AG04450 (cell line): Measurements from ENCODE around the gene NAV3. TPM values are rescaled to one million over a fixed set of nuclear protein-coding genes. Genes with fewer than 3 reads are reported as not detected.

Experiments
- CTCF ChIA-PET: fragments of 300-600, 350-600 bp; formaldehyde crosslinking; extraction: SDS; loops from one replicate; lab custom pipeline; 2022; ENCODE audit warnings: antibody characterized with exemption, inconsistent platforms; lab: Charles Lee
- POLR2A ChIA-PET: fragments of 350-600 bp; formaldehyde crosslinking; extraction: SDS; loops from one replicate; lab custom pipeline; 2021; ENCODE audit warnings: antibody characterized with exemption, inconsistent platforms; lab: Yijun Ruan, JAX
- DNase-seq: peaks from one replicate; pipeline ENCODE4 v3.0.0-alpha.2; 2011; ENCODE audit warnings: low read depth, low spot score
- H3K27ac ChIP-seq: one replicate; pipeline ENCODE4 v1.5.1; 2012; ENCODE audit warnings: low read depth, low read length, control low read depth
- H3K27me3 ChIP-seq: one replicate; pipeline ENCODE4 v1.6.0; 2012; ENCODE audit warnings: low read length; ENCODE audit not compliant: control insufficient read depth, insufficient read depth
- H3K4me3 ChIP-seq: 2 replicates; pipeline ENCODE4 v1.5.1; 2011; ENCODE audit warnings: mild to moderate bottlenecking, low read depth, low read length, control low read depth
- H3K9me3 ChIP-seq: 2 replicates; pipeline ENCODE4 v1.5.1; 2012; ENCODE audit warnings: low read length; ENCODE audit not compliant: control insufficient read depth, insufficient read depth
- CTCF ChIP-seq: IDR thresholded peaks from 2 replicates; pipeline ENCODE4 v1.5.1; 2011; ENCODE audit warnings: low read depth, low read length, control low read depth, inconsistent platforms
- polyA plus RNA-seq: library from polyadenylated mRNA; depleted of rRNA; stranded (reverse); fragments of >200 nt; gene quantifications from 2 replicates; pipeline ENCODE4 v1.2.3, GENCODE V29; 2011

The NAV3 gene
- polyA plus RNA-seq, 1 experiment: 36.1 TPM

GRCh38 chr12:78164154-78164553 lies 333.5 kb downstream of the NAV3 start:
- ChIA-PET CTCF (interaction anchor here (0.8 kb wide), 1 partner anchor 17 kb away, joined by 4 read pairs; no protein-coding TSS in a partner anchor), POLR2A (no interaction called here)
- no peak overlapping the region for H3K4me3 ChIP-seq
- no peaks in the 10 kb centered on the region for H3K27me3 ChIP-seq
- H3K27ac ChIP-seq: no peak overlapping the region
- no peak for TF ChIP-seq CTCF
- no peaks in the 10 kb centered on the region for H3K9me3 ChIP-seq
- DNase-seq: no peak

GRCh38 chr12:78167510-78167909 lies 336.8 kb downstream of the NAV3 start:
- H3K27me3 ChIP-seq: no peaks in the 10 kb centered on the region
- H3K4me3 ChIP-seq: no peak overlapping the region
- no peak for DNase-seq
- no peak for TF ChIP-seq CTCF
- POLR2A ChIA-PET: no interaction called here
- CTCF ChIA-PET: interaction anchor here (1.5 kb wide), 1 partner anchor 21 kb away, joined by 5 read pairs; no protein-coding TSS in a partner anchor
- no peak overlapping the region for H3K27ac ChIP-seq
- no peaks in the 10 kb centered on the region for H3K9me3 ChIP-seq

- Histone ChIP-seq H3K4me3 (no peak overlapping the region), H3K9me3 (no peaks in the 10 kb centered on the region), H3K27me3 (no peaks in the 10 kb centered on the region), H3K27ac (no peak overlapping the region)
- CTCF ChIA-PET: interaction anchor here (2.5 kb wide), 1 partner anchor 24 kb away, joined by 12 read pairs; no protein-coding TSS in a partner anchor
- no peak for DNase-seq
- POLR2A ChIA-PET: no interaction called here
- no peak for TF ChIP-seq CTCF
Observed at GRCh38 chr12:78171061-78171460, 340.4 kb downstream of the NAV3 start.

- no peak for TF ChIP-seq CTCF
- no peak overlapping the region for H3K27ac ChIP-seq
- H3K27me3 ChIP-seq: no peaks in the 10 kb centered on the region
- POLR2A ChIA-PET: no interaction called here
- CTCF ChIA-PET: interaction anchor here (0.7 kb wide), 1 partner anchor 1351 kb away, joined by 3 read pairs; no protein-coding TSS in a partner anchor
- no peaks in the 10 kb centered on the region for H3K9me3 ChIP-seq
- DNase-seq: no peak
- H3K4me3 ChIP-seq: no peak overlapping the region
Observed at GRCh38 chr12:78176643-78177042, 345.9 kb downstream of the NAV3 start.

- ChIA-PET POLR2A (no interaction called here), CTCF (interaction anchor here (0.7 kb wide), 1 partner anchor 1352 kb away, joined by 3 read pairs; no protein-coding TSS in a partner anchor)
- no peak for DNase-seq
Observed at GRCh38 chr12:78177298-78177697, 346.6 kb downstream of the NAV3 start.

More at GRCh38 chr12:78177298-78177697, 346.6 kb downstream of the NAV3 start:
- H3K27me3 ChIP-seq: no peaks in the 10 kb centered on the region
- no peak for TF ChIP-seq CTCF
- H3K4me3 ChIP-seq: no peak overlapping the region
- no peaks in the 10 kb centered on the region for H3K9me3 ChIP-seq
- no peak overlapping the region for H3K27ac ChIP-seq
